Uterus (tissue), 4 donors: Measurements from ENCODE around the gene ATP1A1. TPM values are rescaled to one million over a fixed set of nuclear protein-coding genes. Genes with fewer than 3 reads are reported as not detected.

Experiments used
- DNase-seq, 2 donors: peaks; one replicate each; pipeline ENCODE4 v3.0.0-alpha.2; 2019 to 2020
- H3K27ac ChIP-seq, 2 donors: fragments of 200-600 bp; sonication (generic); 1 replicate in 1 of 2; 2 replicates in 1 of 2; pipeline ENCODE4 v1.5.1; 2016 to 2018
- H3K27me3 ChIP-seq, 2 donors: fragments of 200-600 bp; sonication (generic); one replicate each; pipeline ENCODE4 v1.5.1; 2018 to 2019; ENCODE audit warnings: control low read depth in 1 of 2
- H3K36me3 ChIP-seq, 2 donors: fragments of 200-600 bp; sonication (generic); one replicate each; pipeline ENCODE4 v1.5.1; 2019; ENCODE audit warnings: control low read depth in 1 of 2
- H3K4me1 ChIP-seq, 2 donors: fragments of 200-600 bp; sonication (generic); one replicate each; pipeline ENCODE4 v1.5.1; 2018 to 2019; ENCODE audit warnings: control low read depth in 1 of 2
- H3K4me3 ChIP-seq, 2 donors: fragments of 200-600 bp; sonication (generic); 1 replicate in 1 of 2; 2 replicates in 1 of 2; pipeline ENCODE4 v1.5.1; 2018 to 2019; ENCODE audit warnings: mild to moderate bottlenecking in 1 of 2
- H3K9me3 ChIP-seq, 2 donors: fragments of 200-600 bp; sonication (generic); one replicate each; pipeline ENCODE4 v1.5.1; 2019; ENCODE audit warnings: control low read depth in 1 of 2
- CTCF ChIP-seq, 4 experiments: fragments of 200-600 bp in 2 of 4; fragments of 450-650 bp in 2 of 4; sonication (generic) in 2 of 4; IDR thresholded peaks; one replicate each; pipeline ENCODE4 v1.5.1; 2016 to 2019; ENCODE audit warnings: antibody characterized with exemption in 4 of 4, mild to moderate bottlenecking in 2 of 4, moderate library complexity in 1 of 4
- POLR2A ChIP-seq, 2 donors: fragments of 450-650 bp; IDR thresholded peaks; one replicate each; pipeline ENCODE4 v1.6.1; 2016; ENCODE audit warnings: antibody characterized with exemption in 2 of 2, mild to moderate bottlenecking in 1 of 2, moderate library complexity in 1 of 2
- intact Hi-C: fragments of 100-400 bp; cut with DNase I; formaldehyde crosslinking; loops from one replicate; pipeline ENCODE4 v1.15.1; 2023; ENCODE audit warnings: low total_unique reads
- total RNA-seq, 4 donors: library from RNA; depleted of rRNA in 3 of 4; stranded (reverse); fragments of >200 nt in 3 of 4; gene quantifications; one replicate each; pipeline versions ENCODE4 v1.1.0 to v1.2.4, GENCODE V29; 2014 to 2023
- donor health status: DM: yes; HTN: yes; CAD: no.

The ATP1A1 gene
- total RNA-seq, 4 donors from 2014 or later: 135 to 202 (median 149) TPM

GRCh38 chr1:116433275-116434257 lies 60.5 kb downstream of the ATP1A1 start:
- no peaks in the 10 kb centered on the region for H3K9me3 ChIP-seq
- no peak overlapping the region for H3K4me3 ChIP-seq
- H3K4me1 ChIP-seq: no peaks in the 10 kb centered on the region
- TF ChIP-seq CTCF (IDR thresholded peaks at IDR 0.05) (no peak), POLR2A (IDR thresholded peaks at IDR 0.05) (no peak)
- DNase-seq: no peak
- H3K27ac ChIP-seq: no peak overlapping the region
- H3K27me3 ChIP-seq: no peaks in the 10 kb centered on the region
- intact Hi-C loops: no loop called here
- H3K36me3 ChIP-seq: no peaks in the 10 kb centered on the region

GRCh38 chr1:116434849-116435248 lies 61.8 kb downstream of the ATP1A1 start:
- DNase-seq: no peak
- intact Hi-C loops: no loop called here
- Histone ChIP-seq H3K9me3 (no peaks in the 10 kb centered on the region), H3K27me3 (no peaks in the 10 kb centered on the region), H3K27ac (no peak overlapping the region), H3K4me3 (no peak overlapping the region), H3K4me1 (no peaks in the 10 kb centered on the region), H3K36me3 (no peaks in the 10 kb centered on the region)
- no peak for TF ChIP-seq CTCF (IDR thresholded peaks at IDR 0.05)
- no peak for TF ChIP-seq POLR2A (IDR thresholded peaks at IDR 0.05)

GRCh38 chr1:116435806-116436610 lies 63.0 kb downstream of the ATP1A1 start:
- Histone ChIP-seq H3K27ac (no peak overlapping the region), H3K27me3 (no peaks in the 10 kb centered on the region), H3K36me3 (no peaks in the 10 kb centered on the region), H3K4me1 (no peaks in the 10 kb centered on the region), H3K9me3 (no peaks in the 10 kb centered on the region), H3K4me3 (no peak overlapping the region)
- intact Hi-C loops: no loop called here
- DNase-seq: no peak
- TF ChIP-seq POLR2A (IDR thresholded peaks at IDR 0.05) (no peak), CTCF (IDR thresholded peaks at IDR 0.05) (no peak)

GRCh38 chr1:116436611-116436970 lies 63.5 kb downstream of the ATP1A1 start:
- intact Hi-C loops: no loop called here
- Histone ChIP-seq H3K4me3 (no peak overlapping the region), H3K27ac (no peak overlapping the region), H3K4me1 (no peaks in the 10 kb centered on the region), H3K36me3 (no peaks in the 10 kb centered on the region), H3K27me3 (no peaks in the 10 kb centered on the region), H3K9me3 (no peaks in the 10 kb centered on the region)
- TF ChIP-seq POLR2A (IDR thresholded peaks at IDR 0.05) (no peak), CTCF (IDR thresholded peaks at IDR 0.05) (no peak)
- no peak for DNase-seq

- intact Hi-C loops: no loop called here
- Histone ChIP-seq H3K27ac (no peak overlapping the region), H3K4me3 (no peak overlapping the region), H3K9me3 (no peaks in the 10 kb centered on the region), H3K27me3 (no peaks in the 10 kb centered on the region), H3K36me3 (no peaks in the 10 kb centered on the region), H3K4me1 (no peaks in the 10 kb centered on the region)
- no peak for DNase-seq
- TF ChIP-seq POLR2A (IDR thresholded peaks at IDR 0.05): no peak
- no peak for TF ChIP-seq CTCF (IDR thresholded peaks at IDR 0.05)
These were observed 66.7 kb downstream of the ATP1A1 start for GRCh38 chr1:116439701-116440100.
